Colonic mucosa (tissue), 4 donors: ENCODE data around the gene ZFP91. TPM values are rescaled to one million over a fixed set of nuclear protein-coding genes. Genes with fewer than 3 reads are reported as not detected.
A peak's percentile ranks its signal among the peaks of the same experiment; 100 is the strongest.

ENCODE experiments used
- DNase-seq: peaks from one replicate; pipeline ENCODE4 v3.0.0-alpha.2; 2020
- H3K27ac ChIP-seq: fragments of 200-600 bp; one replicate; pipeline ENCODE4 v1.8.0; 2021
- H3K27me3 ChIP-seq: fragments of 200-600 bp; one replicate; pipeline ENCODE4 v1.8.0; 2021
- H3K36me3 ChIP-seq: fragments of 200-600 bp; one replicate; pipeline ENCODE4 v1.8.0; 2021
- H3K4me1 ChIP-seq: fragments of 200-600 bp; one replicate; pipeline ENCODE4 v1.8.0; 2021; ENCODE audit warnings: mild to moderate bottlenecking
- H3K4me3 ChIP-seq: fragments of 200-600 bp; one replicate; pipeline ENCODE4 v1.8.0; 2021
- H3K9ac ChIP-seq, 2 donors: one replicate each; pipeline ENCODE4 v1.7.0; 2013; ENCODE audit warnings: control low read depth in 2 of 2, low read depth in 2 of 2, low read length in 2 of 2
- H3K9me3 ChIP-seq: fragments of 200-600 bp; one replicate; pipeline ENCODE4 v1.8.0; 2021
- CTCF ChIP-seq: fragments of 200-600 bp; IDR thresholded peaks from one replicate; pipeline ENCODE4 v1.8.0; 2022; ENCODE audit warnings: antibody characterized with exemption, mild to moderate bottlenecking
- intact Hi-C: fragments of 100-400 bp; cut with DNase I; formaldehyde crosslinking; loops from one replicate; pipeline ENCODE4 v1.14.1; 2022
- total RNA-seq, 2 donors: library from RNA; stranded (reverse); fragmentation: NEBNext Ultra II Directional in 1 of 2; extraction: Animal tissue kit (Norgen Biotek cat#: 25700) in 1 of 2; gene quantifications; one replicate each; pipeline ENCODE4 v1.2.1, GENCODE V29; 2021
- donor health status: healthy.
- donor health status: DM: no; HTN: no; CAD: no.
- donor health status: DM: no; HTN: no; CAD: no.

Gene ZFP91
- total RNA-seq = 10 to 100 TPM; 60.9 to 92.0 TPM

GRCh38 chr11:58578635-58579191, at the start of gene ZFP91:
Gene ZFP91 (plus strand): TSS chr11:58579063. CDS start chr11:58579282, 219 bp downstream.
- H3K27me3 ChIP-seq = no peaks in the 10 kb centered on the region

GRCh38 chr11:58530236-58530635, 48.6 kb upstream of the ZFP91 start:
- H3K27ac ChIP-seq = no peak overlapping the region
- no peak for TF ChIP-seq CTCF
- H3K9ac ChIP-seq = no peak overlapping the region
- DNase-seq = no peak
- no peak overlapping the region for H3K4me3 ChIP-seq
- H3K4me1 ChIP-seq = no peaks in the 10 kb centered on the region
- no peaks in the 10 kb centered on the region for H3K27me3 ChIP-seq
- H3K36me3 ChIP-seq = no peaks in the 10 kb centered on the region
- intact Hi-C loops = no loop called here
- no peaks in the 10 kb centered on the region for H3K9me3 ChIP-seq

More at GRCh38 chr11:58578635-58579191, at the start of gene ZFP91:
- intact Hi-C loops = loop anchor here (10.0 kb wide), 2 partner anchors 46 to 96 kb away; partner anchors contain the start of gene CNTF
- Histone ChIP-seq H3K36me3 (no peaks in the 10 kb centered on the region), H3K4me1 (peaks cover 25% of the 10 kb centered on the region), H3K4me3 (peak within 1 kb of the TSS; percentile 89), H3K9me3 (no peaks in the 10 kb centered on the region), H3K27ac (peak within 1 kb of the TSS; percentile 100), H3K9ac (peak within 1 kb of the TSS; percentile 97 to 99)
- no peak for TF ChIP-seq CTCF
- DNase-seq = peak; percentile 97

DNA sequence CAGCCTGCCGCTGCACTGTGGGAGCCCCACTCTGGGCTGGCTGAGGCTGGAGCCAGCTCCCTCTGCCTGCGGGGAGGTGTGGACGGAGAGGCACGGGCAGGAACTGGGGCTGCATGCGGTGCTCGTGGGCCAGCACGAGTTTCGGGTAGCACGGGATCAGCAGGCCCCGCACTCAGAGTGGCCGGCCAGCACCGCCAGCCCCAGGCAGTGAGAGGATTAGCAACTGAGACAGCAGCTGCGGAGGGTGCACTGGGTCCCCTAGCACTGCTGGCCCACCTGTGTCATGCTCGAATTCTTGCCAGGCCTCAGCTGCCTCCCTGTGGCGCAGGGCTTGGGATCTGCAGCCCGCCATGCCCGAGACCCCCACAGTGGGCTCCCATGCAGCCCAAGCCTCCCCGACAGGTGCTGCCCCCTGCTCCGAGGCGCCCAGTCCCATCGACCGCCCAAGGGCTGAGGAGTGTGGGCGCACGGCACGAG, 47.0 kb upstream of the ZFP91 start:
- no peaks in the 10 kb centered on the region for H3K36me3 ChIP-seq
- no peak overlapping the region for H3K9ac ChIP-seq
- intact Hi-C loops = no loop called here
- no peaks in the 10 kb centered on the region for H3K27me3 ChIP-seq
- no peak for TF ChIP-seq CTCF
- H3K27ac ChIP-seq = no peak overlapping the region
- no peaks in the 10 kb centered on the region for H3K4me1 ChIP-seq
- H3K9me3 ChIP-seq = no peaks in the 10 kb centered on the region
- no peak for DNase-seq
- H3K4me3 ChIP-seq = no peak overlapping the region

GRCh38 chr11:58546841-58547240, 32.0 kb upstream of the ZFP91 start:
- intact Hi-C loops = no loop called here
- no peak for TF ChIP-seq CTCF
- H3K27me3 ChIP-seq = no peaks in the 10 kb centered on the region
- no peak for DNase-seq
- H3K9me3 ChIP-seq = no peaks in the 10 kb centered on the region
- no peaks in the 10 kb centered on the region for H3K36me3 ChIP-seq
- no peak overlapping the region for H3K9ac ChIP-seq
- H3K4me3 ChIP-seq = no peak overlapping the region
- H3K27ac ChIP-seq = no peak overlapping the region
- no peaks in the 10 kb centered on the region for H3K4me1 ChIP-seq

GRCh38 chr11:58549644-58550043, 29.2 kb upstream of the ZFP91 start:
- no peaks in the 10 kb centered on the region for H3K4me1 ChIP-seq
- H3K4me3 ChIP-seq = no peak overlapping the region
- no peak for TF ChIP-seq CTCF
- intact Hi-C loops = no loop called here
- H3K9ac ChIP-seq = no peak overlapping the region
- no peaks in the 10 kb centered on the region for H3K9me3 ChIP-seq
- DNase-seq = no peak
- peaks cover 4% of the 10 kb centered on the region for H3K36me3 ChIP-seq
- no peaks in the 10 kb centered on the region for H3K27me3 ChIP-seq
- no peak overlapping the region for H3K27ac ChIP-seq
